CD14-positive monocyte (primary cell): ENCODE data around the gene PYROXD2. TPM values are rescaled to one million over a fixed set of nuclear protein-coding genes. Genes with fewer than 3 reads are reported as not detected.
A peak's percentile ranks its signal among the peaks of the same experiment; 100 is the strongest.

Source experiments
- DNase-seq, 3 donors: peaks; one replicate each; pipeline ENCODE4 v3.0.0-alpha.2; 2011 to 2022
- H2AFZ ChIP-seq: 2 replicates; pipeline ENCODE4 v1.6.0; 2012; ENCODE audit warnings: mild to moderate bottlenecking, low read depth, low read length, inconsistent platforms; ENCODE audit not compliant: insufficient read depth, poor library complexity, severe bottlenecking
- H3K27ac ChIP-seq, 2 donors: 1 replicate in 1 of 2; 2 replicates in 1 of 2; pipeline ENCODE4 v1.5.1; 2012 to 2013; ENCODE audit warnings: low read length in 2 of 2, control low read depth in 1 of 2, inconsistent platforms in 1 of 2, low read depth in 1 of 2, mild to moderate bottlenecking in 1 of 2
- H3K27me3 ChIP-seq, 2 donors: one replicate each; pipeline versions ENCODE4 v1.6.0 to v1.6.1; 2011 to 2013; ENCODE audit warnings: low read length in 2 of 2; ENCODE audit not compliant: control insufficient read depth in 2 of 2, insufficient read depth in 2 of 2
- H3K36me3 ChIP-seq, 2 donors: replicated peaks in 1 of 2; 1 replicate in 1 of 2; 2 replicates in 1 of 2; pipeline versions ENCODE4 v1.5.1 to v1.6.1; 2012 to 2013; ENCODE audit warnings: low read length in 2 of 2, control low read depth in 1 of 2, inconsistent platforms in 1 of 2, mild to moderate bottlenecking in 1 of 2; ENCODE audit not compliant: insufficient read depth in 2 of 2, control insufficient read depth in 1 of 2
- H3K4me1 ChIP-seq, 2 donors: 1 replicate in 1 of 2; 2 replicates in 1 of 2; pipeline versions ENCODE4 v1.5.1 to v1.6.1; 2012 to 2013; ENCODE audit warnings: low read length in 2 of 2, control low read depth in 1 of 2, inconsistent platforms in 1 of 2, mild to moderate bottlenecking in 1 of 2, moderate library complexity in 1 of 2; ENCODE audit not compliant: insufficient read depth in 2 of 2, control insufficient read depth in 1 of 2
- H3K4me2 ChIP-seq: replicated peaks from 2 replicates; pipeline ENCODE3; 2012; ENCODE audit warnings: low read length, moderate library complexity, mild to moderate bottlenecking; ENCODE audit not compliant: poor library complexity, severe bottlenecking; ENCODE audit errors: extremely low read depth
- H3K4me3 ChIP-seq, 3 experiments: fragments of 200-600 bp in 1 of 3; sonication (generic) in 1 of 3; replicated peaks in 1 of 3; 1 replicate in 2 of 3; 2 replicates in 1 of 3; pipeline ENCODE4 v1.5.1; 2011 to 2013; ENCODE audit warnings: low read length in 3 of 3, mild to moderate bottlenecking in 3 of 3, control low read depth in 2 of 3, low read depth in 2 of 3, inconsistent platforms in 1 of 3, moderate library complexity in 1 of 3
- H3K79me2 ChIP-seq: 2 replicates; pipeline ENCODE4 v1.6.0; 2012; ENCODE audit warnings: mild to moderate bottlenecking, control low read depth, inconsistent platforms, low read length, moderate library complexity; ENCODE audit not compliant: insufficient read depth
- H3K9ac ChIP-seq: 2 replicates; pipeline ENCODE4 v1.6.0; 2017; ENCODE audit warnings: low read length, mild to moderate bottlenecking; ENCODE audit not compliant: insufficient read depth, poor library complexity, severe bottlenecking
- H3K9me3 ChIP-seq, 2 donors: replicated peaks in 1 of 2; 1 replicate in 1 of 2; 2 replicates in 1 of 2; pipeline versions ENCODE4 v1.5.1 to v1.6.1; 2012 to 2013; ENCODE audit warnings: low read length in 2 of 2, control low read depth in 1 of 2; ENCODE audit not compliant: control insufficient read depth in 1 of 2, insufficient read depth in 1 of 2
- H4K20me1 ChIP-seq: 2 replicates; pipeline ENCODE4 v1.6.0; 2012; ENCODE audit warnings: mild to moderate bottlenecking, low read length, control low read depth, moderate library complexity; ENCODE audit not compliant: insufficient read depth
- H3K27ac Mint-ChIP-seq, 7 donors: one replicate each; pipeline ENCODE4 v1.8.0; 2020; ENCODE audit warnings: mild to moderate bottlenecking in 7 of 7, mixed read lengths in 7 of 7, moderate library complexity in 6 of 7, inconsistent platforms in 2 of 7
- H3K27me3 Mint-ChIP-seq, 3 donors: one replicate each; pipeline ENCODE4 v1.8.0; 2021 to 2022; ENCODE audit warnings: low read depth in 3 of 3, mild to moderate bottlenecking in 3 of 3, mixed read lengths in 3 of 3, moderate library complexity in 3 of 3, inconsistent platforms in 1 of 3
- H3K36me3 Mint-ChIP-seq, 2 donors: one replicate each; pipeline ENCODE4 v1.8.0; 2020; ENCODE audit warnings: mixed read lengths in 2 of 2, inconsistent platforms in 1 of 2, mild to moderate bottlenecking in 1 of 2
- H3K4me1 Mint-ChIP-seq: one replicate; pipeline ENCODE4 v1.8.0; 2020; ENCODE audit warnings: mild to moderate bottlenecking, mixed read lengths
- H3K4me3 Mint-ChIP-seq, 2 donors: one replicate each; pipeline ENCODE4 v1.8.0; 2020; ENCODE audit warnings: mild to moderate bottlenecking in 2 of 2, mixed read lengths in 2 of 2, moderate library complexity in 1 of 2
- H3K9me3 Mint-ChIP-seq, 7 donors: one replicate each; pipeline ENCODE4 v1.8.0; 2020 to 2022; ENCODE audit warnings: mixed read lengths in 7 of 7, mild to moderate bottlenecking in 6 of 7, moderate library complexity in 6 of 7, inconsistent platforms in 2 of 7
- WGBS: methylation state at CpG from one replicate; pipeline ENCODE4 v1.1.5; 2013; ENCODE audit warnings: missing lambda C conversion rate; ENCODE audit not compliant: insufficient coverage; 5-methylcytosine and 5-hydroxymethylcytosine counted together
- intact Hi-C, 2 donors: fragments of 100-400 bp; cut with micrococcal nuclease; formaldehyde crosslinking; loops; one replicate each; pipeline versions ENCODE4 v1.15.0 to v1.15.1; 2023
- polyA plus RNA-seq, 3 donors: library from polyadenylated mRNA; depleted of rRNA in 1 of 3; unstranded in 2 of 3; stranded (reverse) in 1 of 3; fragments of 300-500 nt in 2 of 3; fragments of >200 nt in 1 of 3; fragmentation: Illumina TruSeq in 2 of 3; gene quantifications; 1 replicate in 2 of 3; 2 replicates in 1 of 3; pipeline ENCODE4 v1.2.3, GENCODE V29; 2012 to 2021
- TF ChIP-seq, protein P1 (sequence below): fragments of 200-600 bp; IDR thresholded peaks from one replicate; pipeline ENCODE4 v1.8.0; 2022; ENCODE audit warnings: antibody characterized with exemption, mild to moderate bottlenecking

The PYROXD2 gene
- polyA plus RNA-seq, 3 donors, result 0.27 to 21.6 (median 1.00) TPM

DNA sequence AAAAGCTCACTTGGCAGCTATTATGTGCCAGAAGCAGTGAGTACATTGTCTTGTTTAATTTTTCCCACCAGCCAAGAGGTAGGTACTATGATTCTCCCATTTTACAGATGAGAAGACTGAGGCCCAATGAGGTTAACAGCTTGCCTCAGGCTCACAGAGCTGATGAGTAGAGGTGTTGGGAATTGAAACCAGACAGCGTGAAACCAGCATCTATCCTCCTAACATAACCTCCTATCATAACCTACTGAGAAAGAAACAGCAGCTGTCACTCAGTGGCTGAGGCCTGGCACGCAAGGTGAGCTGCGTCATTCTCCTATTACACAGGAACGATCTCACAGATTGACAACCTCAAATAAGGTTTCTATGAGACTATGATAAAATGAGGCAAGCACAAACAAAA lies 6.2 kb downstream of the PYROXD2 start:
- Mint-ChIP-seq H3K27ac (peak overlapping the region in 1 of 7 donors; percentile 12), H3K36me3 (no peaks in the 10 kb centered on the region), H3K9me3 (peaks cover 0 to 2% (median 0%) of the 10 kb centered on the region in 7 donors), H3K4me1 (no peaks in the 10 kb centered on the region), H3K27me3 (peaks cover 0 to 3% (median 3%) of the 10 kb centered on the region in 3 donors), H3K4me3 (no peak overlapping the region)
- Histone ChIP-seq H3K4me2 (no peak overlapping the region), H3K27me3 (no peaks in the 10 kb centered on the region), H4K20me1 (no peaks in the 10 kb centered on the region), H3K4me3 (no peak overlapping the region), H3K9me3 (no peaks in the 10 kb centered on the region), H3K36me3 (no peaks in the 10 kb centered on the region), H3K4me1 (no peaks in the 10 kb centered on the region), H2AFZ (no peak overlapping the region), H3K27ac (no peak overlapping the region), H3K9ac (no peak overlapping the region), H3K79me2 (no peaks in the 10 kb centered on the region)
- no CpG with 5 or more reads among the region's 4 CpGs for WGBS
- intact Hi-C loops, result no loop called here
- TF ChIP-seq, protein P1, sequence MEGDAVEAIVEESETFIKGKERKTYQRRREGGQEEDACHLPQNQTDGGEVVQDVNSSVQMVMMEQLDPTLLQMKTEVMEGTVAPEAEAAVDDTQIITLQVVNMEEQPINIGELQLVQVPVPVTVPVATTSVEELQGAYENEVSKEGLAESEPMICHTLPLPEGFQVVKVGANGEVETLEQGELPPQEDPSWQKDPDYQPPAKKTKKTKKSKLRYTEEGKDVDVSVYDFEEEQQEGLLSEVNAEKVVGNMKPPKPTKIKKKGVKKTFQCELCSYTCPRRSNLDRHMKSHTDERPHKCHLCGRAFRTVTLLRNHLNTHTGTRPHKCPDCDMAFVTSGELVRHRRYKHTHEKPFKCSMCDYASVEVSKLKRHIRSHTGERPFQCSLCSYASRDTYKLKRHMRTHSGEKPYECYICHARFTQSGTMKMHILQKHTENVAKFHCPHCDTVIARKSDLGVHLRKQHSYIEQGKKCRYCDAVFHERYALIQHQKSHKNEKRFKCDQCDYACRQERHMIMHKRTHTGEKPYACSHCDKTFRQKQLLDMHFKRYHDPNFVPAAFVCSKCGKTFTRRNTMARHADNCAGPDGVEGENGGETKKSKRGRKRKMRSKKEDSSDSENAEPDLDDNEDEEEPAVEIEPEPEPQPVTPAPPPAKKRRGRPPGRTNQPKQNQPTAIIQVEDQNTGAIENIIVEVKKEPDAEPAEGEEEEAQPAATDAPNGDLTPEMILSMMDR, result no peak
- DNase-seq, result no peak

DNA sequence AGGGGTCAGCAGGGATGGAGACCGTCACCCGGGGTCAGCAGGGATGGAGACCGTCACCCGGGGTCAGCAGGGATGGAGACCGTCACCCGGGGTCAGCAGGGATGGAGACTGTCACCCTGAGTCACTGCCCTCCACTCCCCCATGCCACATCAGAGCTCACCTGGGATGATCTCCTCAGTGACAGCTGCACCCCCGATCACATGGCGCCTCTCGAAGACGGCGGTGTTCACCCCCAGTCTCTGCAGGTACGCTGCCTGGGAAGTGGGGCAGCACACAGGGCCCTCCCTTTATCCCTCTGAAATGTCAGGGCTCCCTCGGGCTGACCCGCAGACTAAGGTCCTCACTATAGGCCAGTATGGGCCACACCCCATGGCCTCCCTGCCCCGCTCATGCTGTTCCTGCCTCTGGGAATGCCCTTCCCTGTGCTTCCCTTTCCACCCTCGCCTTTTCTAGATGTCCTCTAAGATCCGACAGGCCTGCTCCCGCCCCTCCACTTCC lies 7.2 kb downstream of the PYROXD2 start:
- H3K4me3 ChIP-seq, result no peak overlapping the region
- peaks cover 0 to 4% of the 10 kb centered on the region in 2 donors for H3K36me3 Mint-ChIP-seq
- no peak for DNase-seq
- H3K27me3 Mint-ChIP-seq, result peaks cover 0 to 5% (median 3%) of the 10 kb centered on the region in 3 donors
- no peaks in the 10 kb centered on the region for H3K36me3 ChIP-seq
- H3K4me1 ChIP-seq, result no peaks in the 10 kb centered on the region
- H3K27ac Mint-ChIP-seq, result no peak overlapping the region
- no peaks in the 10 kb centered on the region for H3K79me2 ChIP-seq
- intact Hi-C loops, result no loop called here
- TF ChIP-seq, protein P1, result no peak
- no peaks in the 10 kb centered on the region for H4K20me1 ChIP-seq
- H3K4me1 Mint-ChIP-seq, result no peaks in the 10 kb centered on the region
- WGBS, result 95% methylated on average over 13 of the region's 18 CpGs
- peaks cover 0 to 2% (median 0%) of the 10 kb centered on the region in 7 donors for H3K9me3 Mint-ChIP-seq
- H2AFZ ChIP-seq, result no peak overlapping the region
- H3K4me2 ChIP-seq, result no peak overlapping the region
- no peaks in the 10 kb centered on the region for H3K27me3 ChIP-seq
- no peak overlapping the region for H3K27ac ChIP-seq
- H3K9me3 ChIP-seq, result no peaks in the 10 kb centered on the region
- no peak overlapping the region for H3K9ac ChIP-seq
- H3K4me3 Mint-ChIP-seq, result no peak overlapping the region
